Spleen (tissue), 11 donors: Measurements from ENCODE around the gene BIRC5. TPM values are rescaled to one million over a fixed set of nuclear protein-coding genes. Genes with fewer than 3 reads are reported as not detected.

Source experiments
- DNase-seq: peaks from one replicate; pipeline ENCODE4 v3.0.0-alpha.2; 2020
- H3K27ac ChIP-seq, 8 donors: fragments of 200-600 bp; sonication (generic) in 7 of 8; 1 replicate in 4 of 8; 2 replicates in 4 of 8; pipeline versions ENCODE4 v1.5.0 to v1.8.0; 2016 to 2021; ENCODE audit warnings: inconsistent platforms in 4 of 8, mild to moderate bottlenecking in 4 of 8, moderate library complexity in 1 of 8
- H3K27me3 ChIP-seq, 7 donors: fragments of 200-600 bp; sonication (generic) in 6 of 7; replicated peaks in 1 of 7; 1 replicate in 4 of 7; 2 replicates in 3 of 7; pipeline versions ENCODE4 v1.5.0 to v1.8.0; 2016 to 2021; ENCODE audit warnings: inconsistent platforms in 3 of 7, mild to moderate bottlenecking in 1 of 7
- H3K36me3 ChIP-seq, 6 donors: fragments of 200-600 bp; sonication (generic) in 5 of 6; 1 replicate in 4 of 6; 2 replicates in 2 of 6; pipeline versions ENCODE4 v1.5.0 to v1.8.0; 2016 to 2021; ENCODE audit warnings: inconsistent platforms in 2 of 6
- H3K4me1 ChIP-seq, 6 donors: fragments of 200-600 bp; sonication (generic) in 5 of 6; 1 replicate in 3 of 6; 2 replicates in 3 of 6; pipeline versions ENCODE4 v1.5.0 to v1.8.0; 2016 to 2021; ENCODE audit warnings: inconsistent platforms in 3 of 6
- H3K4me3 ChIP-seq, 8 donors: fragments of 200-600 bp; sonication (generic) in 7 of 8; 1 replicate in 4 of 8; 2 replicates in 4 of 8; pipeline versions ENCODE4 v1.5.0 to v1.8.0; 2016 to 2021; ENCODE audit warnings: inconsistent platforms in 4 of 8, mild to moderate bottlenecking in 4 of 8, moderate library complexity in 2 of 8
- H3K9me3 ChIP-seq, 8 donors: fragments of 200-600 bp; sonication (generic) in 7 of 8; 1 replicate in 4 of 8; 2 replicates in 4 of 8; pipeline versions ENCODE4 v1.5.0 to v1.8.0; 2016 to 2021; ENCODE audit warnings: inconsistent platforms in 4 of 8
- POLR2A ChIP-seq, 3 donors: fragments of 450-650 bp; IDR thresholded peaks; one replicate each; pipeline ENCODE4 v1.5.1; 2017; ENCODE audit warnings: antibody characterized with exemption in 3 of 3, mild to moderate bottlenecking in 1 of 3
- POLR2AphosphoS5 ChIP-seq, 3 donors: sonication (generic); formaldehyde crosslinking; IDR thresholded peaks; one replicate each; pipeline ENCODE4 v1.5.1; 2017; ENCODE audit warnings: antibody characterized with exemption in 3 of 3
- WGBS, 5 donors: extraction: QIAGEN DNeasy Blood & Tissue Kit in 3 of 5; methylation state at CpG; one replicate each; pipeline versions ENCODE4 v1.1.5 to v1.1.7; 2013 to 2018; 5-methylcytosine and 5-hydroxymethylcytosine counted together
- intact Hi-C: fragments of 100-400 bp; cut with DNase I; formaldehyde crosslinking; loops from one replicate; pipeline ENCODE4 v1.15.0; 2023; ENCODE audit warnings: low total_unique reads
- polyA plus RNA-seq, 3 donors: library from polyadenylated mRNA; stranded (reverse); fragments of 200-250 nt; gene quantifications; one replicate each; pipeline ENCODE4 v1.2.1, GENCODE V29; 2013
- small RNA-seq, 4 donors: library from RNA; depleted of rRNA; stranded (forward); fragments of <200 nt; gene quantifications; one replicate each; pipeline ENCODE3, GENCODE V24; 2016
- total RNA-seq, 7 donors: library from RNA; depleted of rRNA in 3 of 7; stranded (reverse); fragments of >200 nt in 3 of 7; fragmentation: NEBNext Ultra II Directional in 4 of 7; extraction: Animal tissue kit (Norgen Biotek cat#: 25700) in 4 of 7; gene quantifications; one replicate each; pipeline versions ENCODE4 v1.1.0 to v1.2.1, GENCODE V29; 2016 to 2021
- TF ChIP-seq, protein P1 (sequence below), 11 experiments: fragments of 200-600 bp in 7 of 11; fragments of 450-650 bp in 4 of 11; sonication (generic) in 4 of 11; IDR thresholded peaks in 8 of 11; conservative IDR thresholded peaks in 3 of 11; 1 replicate in 7 of 11; 2 replicates in 4 of 11; pipeline versions ENCODE4 v1.4.0 to v1.8.0; 2016 to 2021; ENCODE audit warnings: antibody characterized with exemption in 11 of 11, inconsistent platforms in 4 of 11, mild to moderate bottlenecking in 1 of 11
- donor health status: healthy with polysubstance abuse.
- donor health status: DM: no; HTN: no; CAD: no; lungs with moderate emphysema.
- donor health status: DM: no; HTN: no; CAD: no.
- donor health status: Bipolar disorder and iron deficiency.
- donor health status: healthy.
- donor health status: DM: no; HTN: no; CAD: no.
- donor health status: DM: yes; HTN: yes; CAD: no.

BIRC5 gene
- total and polyA plus RNA-seq, 10 donors = 2.1 to 11.9 (median 6.7) TPM

DNA sequence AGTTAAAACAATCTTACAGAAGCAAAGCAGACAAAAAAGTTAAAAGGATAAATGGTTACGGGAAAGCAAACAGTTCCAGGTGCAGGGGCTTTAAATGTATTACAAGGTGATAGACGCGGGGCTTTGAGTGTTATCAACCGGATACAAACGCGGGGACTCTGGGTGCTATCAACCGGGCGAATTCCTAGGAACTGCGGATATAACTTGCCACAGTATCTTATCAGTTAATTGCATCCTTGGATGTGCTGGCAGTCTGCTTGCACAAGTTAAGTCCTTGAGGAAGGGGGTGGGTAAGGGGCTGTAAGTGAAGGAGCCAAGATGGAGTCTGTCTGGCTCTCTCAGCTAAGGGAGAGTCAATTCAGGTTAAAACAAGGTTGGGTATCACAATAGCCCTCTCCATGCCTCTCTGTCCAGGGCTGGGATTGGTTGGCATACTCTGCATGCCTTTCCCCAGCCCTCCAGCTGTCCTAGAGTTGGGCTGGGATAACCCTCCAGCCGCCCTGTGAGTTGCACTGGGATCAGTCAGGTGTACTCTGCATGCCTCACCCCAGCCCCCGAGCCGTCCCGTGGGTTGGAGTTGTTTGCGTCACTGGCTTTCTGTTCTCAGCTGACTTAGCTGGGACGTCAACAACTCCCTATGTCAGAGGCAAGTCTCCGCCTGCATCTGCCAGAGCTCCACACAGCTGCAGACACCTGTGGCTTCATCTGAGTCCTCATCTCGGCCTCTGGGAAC, 58.3 kb downstream of the BIRC5 start:
- no peaks in the 10 kb centered on the region for H3K9me3 ChIP-seq
- H3K4me3 ChIP-seq = peak overlapping the region in 1 of 8 donors; percentile 13
- DNase-seq = peak; percentile 84
- H3K4me1 ChIP-seq = peaks cover 3 to 67% (median 31%) of the 10 kb centered on the region in 6 donors
- H3K27ac ChIP-seq = peak overlapping the region in 3 of 8 donors; percentile 7 to 52 (median 49)
- H3K27me3 ChIP-seq = peaks cover 0 to 57% (median 3%) of the 10 kb centered on the region in 7 donors
- TF ChIP-seq, protein P1, sequence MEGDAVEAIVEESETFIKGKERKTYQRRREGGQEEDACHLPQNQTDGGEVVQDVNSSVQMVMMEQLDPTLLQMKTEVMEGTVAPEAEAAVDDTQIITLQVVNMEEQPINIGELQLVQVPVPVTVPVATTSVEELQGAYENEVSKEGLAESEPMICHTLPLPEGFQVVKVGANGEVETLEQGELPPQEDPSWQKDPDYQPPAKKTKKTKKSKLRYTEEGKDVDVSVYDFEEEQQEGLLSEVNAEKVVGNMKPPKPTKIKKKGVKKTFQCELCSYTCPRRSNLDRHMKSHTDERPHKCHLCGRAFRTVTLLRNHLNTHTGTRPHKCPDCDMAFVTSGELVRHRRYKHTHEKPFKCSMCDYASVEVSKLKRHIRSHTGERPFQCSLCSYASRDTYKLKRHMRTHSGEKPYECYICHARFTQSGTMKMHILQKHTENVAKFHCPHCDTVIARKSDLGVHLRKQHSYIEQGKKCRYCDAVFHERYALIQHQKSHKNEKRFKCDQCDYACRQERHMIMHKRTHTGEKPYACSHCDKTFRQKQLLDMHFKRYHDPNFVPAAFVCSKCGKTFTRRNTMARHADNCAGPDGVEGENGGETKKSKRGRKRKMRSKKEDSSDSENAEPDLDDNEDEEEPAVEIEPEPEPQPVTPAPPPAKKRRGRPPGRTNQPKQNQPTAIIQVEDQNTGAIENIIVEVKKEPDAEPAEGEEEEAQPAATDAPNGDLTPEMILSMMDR (IDR thresholded peaks at IDR 0.05 in 8 of 11, conservative IDR thresholded peaks at IDR 0.05 in 3 of 11) = no peak
- peak; percentile 37 to 74 (median 69) for TF ChIP-seq POLR2AphosphoS5 (IDR thresholded peaks at IDR 0.05)
- intact Hi-C loops = no loop called here
- WGBS, 5 donors = 20 to 39% (median 21%) methylated on average over 15 to 17 of the region's 17 CpGs
- H3K36me3 ChIP-seq = no peaks in the 10 kb centered on the region

- TF ChIP-seq, protein P1 (IDR thresholded peaks at IDR 0.05 in 8 of 11, conservative IDR thresholded peaks at IDR 0.05 in 3 of 11) = no peak
- TF ChIP-seq POLR2A (IDR thresholded peaks at IDR 0.05) = no peak
- peak in 1 of 3 donors; percentile 9 for TF ChIP-seq POLR2AphosphoS5 (IDR thresholded peaks at IDR 0.05)
- intact Hi-C loops = no loop called here
- WGBS, 5 donors = 54 to 100% (median 66%) methylated on average over 1 to 7 of the region's 7 CpGs
- no peak for DNase-seq
- Histone ChIP-seq H3K4me3 (peak overlapping the region in 1 of 8 donors; percentile 13), H3K36me3 (no peaks in the 10 kb centered on the region), H3K27ac (peak overlapping the region in 3 of 8 donors; percentile 7 to 52 (median 49)), H3K4me1 (peaks cover 3 to 63% (median 31%) of the 10 kb centered on the region in 6 donors), H3K9me3 (no peaks in the 10 kb centered on the region), H3K27me3 (peaks cover 0 to 61% (median 3%) of the 10 kb centered on the region in 7 donors)
Observed at GRCh38 chr17:78272914-78273258, 58.8 kb downstream of the BIRC5 start.

DNA sequence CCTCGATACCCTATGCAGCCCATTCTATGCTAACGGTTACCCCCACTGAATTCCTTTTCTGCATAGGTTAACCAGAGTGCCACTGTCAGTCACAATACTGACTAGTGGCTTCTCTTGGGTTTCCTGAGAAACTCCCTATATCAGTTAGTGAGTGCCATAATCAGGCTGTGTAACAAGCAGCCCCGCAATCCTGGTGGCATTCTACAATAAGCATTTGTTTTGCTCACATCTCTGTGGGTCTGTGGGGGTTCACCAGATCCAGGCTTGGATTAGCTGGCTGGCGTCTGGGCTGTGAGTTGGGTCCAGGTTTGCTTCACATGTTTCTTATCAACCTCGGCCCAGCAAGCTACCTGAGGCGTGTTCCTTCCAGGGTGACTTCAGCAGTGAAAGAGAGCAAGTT, 59.8 kb downstream of the BIRC5 start:
- WGBS, 5 donors = 92 to 98% (median 96%) methylated on average over 6 of the region's 6 CpGs
- no peak for DNase-seq
- Histone ChIP-seq H3K36me3 (no peaks in the 10 kb centered on the region), H3K4me1 (peaks cover 3 to 63% (median 26%) of the 10 kb centered on the region in 6 donors), H3K4me3 (no peak overlapping the region), H3K27ac (no peak overlapping the region), H3K9me3 (no peaks in the 10 kb centered on the region), H3K27me3 (peaks cover 0 to 59% (median 3%) of the 10 kb centered on the region in 7 donors)
- TF ChIP-seq POLR2AphosphoS5 (IDR thresholded peaks at IDR 0.05) = no peak
- TF ChIP-seq, protein P1 (IDR thresholded peaks at IDR 0.05 in 8 of 11, conservative IDR thresholded peaks at IDR 0.05 in 3 of 11) = no peak
- intact Hi-C loops = no loop called here

Small RNA genes lying within 50 kb of the gene (small RNA-seq; reads per million reads assigned to genes)
- gene AC087645.1 = 0 reads per million in 4 donors

Other genes starting within 250 kb of the BIRC5 start
- gene TMC6, start 85.5 kb upstream of the BIRC5 start, total RNA-seq = 100 to 1,000 TPM; 169 to 425 (median 354) TPM
- 100 to 1,000 TPM; 132 to 269 (median 252) TPM for gene TMC6, start 85.5 kb upstream of the BIRC5 start, polyA plus RNA-seq
- gene TMC8, start 83.5 kb upstream of the BIRC5 start, total RNA-seq = 100 to 1,000 TPM; 116 to 222 (median 205) TPM
- gene TMC8, start 83.5 kb upstream of the BIRC5 start, polyA plus RNA-seq = 100 to 1,000 TPM; 103 to 191 (median 158) TPM
- 1 to 10 TPM in 2 of 7 donors, under 1 TPM in 2, not detected in 3; 0.19 to 3.0 (median 0.95) TPM for gene C17orf99, start 67.9 kb upstream of the BIRC5 start, total RNA-seq
- under 1 TPM in 2 of 3 donors, not detected in 1; 0.46 TPM for gene C17orf99, start 67.9 kb upstream of the BIRC5 start, polyA plus RNA-seq
- gene SYNGR2, start 45.7 kb upstream of the BIRC5 start, total RNA-seq = 100 to 1,000 TPM; 107 to 179 (median 137) TPM
- gene SYNGR2, start 45.7 kb upstream of the BIRC5 start, polyA plus RNA-seq = 100 to 1,000 TPM; 152 to 201 (median 170) TPM
- gene TK1, start 27.2 kb upstream of the BIRC5 start, total RNA-seq = 10 to 100 TPM in 5 of 7 donors, 1 to 10 TPM in 2; 3.7 to 18.7 (median 10.5) TPM
- 10 to 100 TPM in 2 of 3 donors, 1 to 10 TPM in 1; 3.9 to 20.4 (median 19.8) TPM for gene TK1, start 27.2 kb upstream of the BIRC5 start, polyA plus RNA-seq
- gene AFMID, start 26.9 kb upstream of the BIRC5 start, total RNA-seq = 10 to 100 TPM; 19.3 to 42.5 (median 27.0) TPM
- 10 to 100 TPM; 13.1 to 22.0 (median 14.1) TPM for gene AFMID, start 26.9 kb upstream of the BIRC5 start, polyA plus RNA-seq
- not detected for gene TMEM235, start 17.4 kb downstream of the BIRC5 start, total RNA-seq
- not detected for gene TMEM235, start 17.4 kb downstream of the BIRC5 start, polyA plus RNA-seq
- 100 to 1,000 TPM in 4 of 7 donors, 10 to 100 TPM in 3; 21.4 to 164 (median 103) TPM for gene SOCS3, start 145.8 kb downstream of the BIRC5 start, total RNA-seq
- 10 to 100 TPM; 10.7 to 22.2 (median 12.2) TPM for gene SOCS3, start 145.8 kb downstream of the BIRC5 start, polyA plus RNA-seq
- gene PGS1, start 164.4 kb downstream of the BIRC5 start, total RNA-seq = 100 to 1,000 TPM in 6 of 7 donors, 10 to 100 TPM in 1; 60.1 to 217 (median 112) TPM
- 10 to 100 TPM; 20.0 to 34.7 (median 20.5) TPM for gene PGS1, start 164.4 kb downstream of the BIRC5 start, polyA plus RNA-seq